ENCODE data around the gene VAMP7. TPM values are rescaled to one million over a fixed set of nuclear protein-coding genes. Genes with fewer than 3 reads are reported as not detected.

Gene VAMP7, protein sequence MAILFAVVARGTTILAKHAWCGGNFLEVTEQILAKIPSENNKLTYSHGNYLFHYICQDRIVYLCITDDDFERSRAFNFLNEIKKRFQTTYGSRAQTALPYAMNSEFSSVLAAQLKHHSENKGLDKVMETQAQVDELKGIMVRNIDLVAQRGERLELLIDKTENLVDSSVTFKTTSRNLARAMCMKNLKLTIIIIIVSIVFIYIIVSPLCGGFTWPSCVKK
- 41.0 and 43.5 TPM in 2 replicates for total RNA-seq

DNA sequence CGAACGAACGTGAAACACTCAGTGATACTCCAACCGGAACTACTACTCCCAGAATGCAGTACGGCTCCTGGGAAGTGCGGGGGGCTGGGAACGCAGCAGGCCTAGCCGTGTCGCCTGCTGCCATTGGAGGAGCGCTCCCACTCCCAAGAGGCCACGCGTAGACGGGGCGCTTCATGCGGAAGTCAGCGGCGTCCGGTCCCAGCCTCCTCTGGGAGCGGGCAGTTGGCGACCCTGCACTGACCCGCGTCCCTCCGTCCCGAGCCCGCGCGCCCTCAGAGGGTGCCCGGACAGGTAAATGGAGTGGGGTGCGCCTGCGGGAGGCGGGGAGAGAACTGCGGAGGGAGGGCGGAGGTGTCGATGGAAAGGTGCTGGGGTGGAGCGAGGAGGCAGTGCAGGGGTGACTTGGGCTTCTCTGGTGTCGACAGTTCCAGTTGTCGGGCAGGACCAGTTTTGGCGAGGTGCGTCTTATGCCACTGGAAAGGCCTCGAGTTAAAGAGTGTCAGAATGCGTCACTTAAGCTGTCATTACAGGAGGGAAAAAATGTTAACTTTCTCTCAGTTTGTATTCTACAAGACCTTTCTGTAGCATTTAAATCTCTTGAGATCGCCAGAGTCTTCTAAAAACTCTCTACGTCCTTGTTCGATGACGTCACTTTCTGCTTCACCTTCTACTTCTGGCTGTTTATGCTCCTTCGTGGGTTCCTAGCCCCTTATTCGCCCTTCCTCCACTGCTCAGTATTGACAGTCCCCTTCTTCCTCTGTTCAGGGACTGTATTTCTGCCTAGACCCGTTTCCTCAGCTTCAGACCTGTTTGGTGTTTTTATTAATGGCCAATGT is at the start of gene VAMP7:
Gene VAMP7, plus strand, starts transcription at position 188 of the 836 bp plus-strand sequence. CDS start 8,122 bp downstream, outside the sequence.

Other genes starting within 250 kb of the VAMP7 start
- gene IL9R, start 116.4 kb downstream of the VAMP7 start, total RNA-seq = not detected in 2 replicates